IPS DF 4.7 (cell line): Measurements from ENCODE around the gene OSBPL10.

Experiments
- DNase-seq: peaks from one replicate; pipeline ENCODE4 v3.0.0-alpha.2; 2013; ENCODE audit warnings: low spot score; ENCODE audit errors: extremely low read depth

OSBPL10 gene

GRCh38 chr3:31670722-31671121 lies 310.3 kb downstream of the OSBPL10 start:
- DNase-seq, result no peak

DNA sequence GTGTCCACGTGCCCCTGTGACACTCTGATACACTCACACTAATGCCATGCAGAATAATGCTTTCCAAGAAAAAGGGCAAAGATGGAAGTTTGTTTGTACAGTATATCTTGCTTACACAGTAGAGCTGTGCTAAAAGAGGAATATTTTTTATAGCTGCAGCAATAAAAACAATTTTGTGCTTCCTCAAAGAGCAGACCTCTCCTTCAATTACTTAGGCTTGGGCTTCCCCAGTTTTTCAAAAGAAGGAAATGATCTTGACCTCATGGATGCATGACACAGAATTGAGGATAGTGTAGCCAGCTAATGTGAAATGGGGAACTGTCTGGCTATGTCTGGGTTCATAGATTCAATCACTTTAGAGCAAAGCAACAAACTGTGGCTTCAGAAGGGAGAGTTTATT lies 310.9 kb downstream of the OSBPL10 start:
- no peak for DNase-seq

- DNase-seq, result no peak
These were observed 312.8 kb downstream of the OSBPL10 start for GRCh38 chr3:31668242-31668641.

GRCh38 chr3:31667582-31667981 lies 313.5 kb downstream of the OSBPL10 start:
- DNase-seq, result no peak

DNA sequence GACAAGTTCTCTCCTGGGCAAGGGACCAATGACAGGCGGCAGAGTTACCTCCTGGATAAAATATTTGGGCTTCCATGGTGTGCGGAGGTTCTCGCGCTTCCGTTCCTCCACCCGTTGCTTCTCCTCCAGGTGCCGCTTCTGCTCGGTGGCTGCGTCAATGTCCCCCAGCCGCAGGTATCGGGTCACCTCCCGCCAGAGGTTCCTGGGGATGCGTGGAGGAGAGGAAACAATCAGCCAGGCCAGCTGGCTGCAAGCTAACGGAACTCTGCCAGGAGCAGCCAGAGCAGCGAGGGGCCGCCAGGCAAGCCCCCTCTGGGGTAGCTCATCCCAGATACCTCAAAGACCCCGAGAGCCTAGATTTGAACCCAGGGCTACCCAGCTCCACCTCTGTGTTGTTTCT lies 317.0 kb downstream of the OSBPL10 start:
- DNase-seq, result no peak

DNA sequence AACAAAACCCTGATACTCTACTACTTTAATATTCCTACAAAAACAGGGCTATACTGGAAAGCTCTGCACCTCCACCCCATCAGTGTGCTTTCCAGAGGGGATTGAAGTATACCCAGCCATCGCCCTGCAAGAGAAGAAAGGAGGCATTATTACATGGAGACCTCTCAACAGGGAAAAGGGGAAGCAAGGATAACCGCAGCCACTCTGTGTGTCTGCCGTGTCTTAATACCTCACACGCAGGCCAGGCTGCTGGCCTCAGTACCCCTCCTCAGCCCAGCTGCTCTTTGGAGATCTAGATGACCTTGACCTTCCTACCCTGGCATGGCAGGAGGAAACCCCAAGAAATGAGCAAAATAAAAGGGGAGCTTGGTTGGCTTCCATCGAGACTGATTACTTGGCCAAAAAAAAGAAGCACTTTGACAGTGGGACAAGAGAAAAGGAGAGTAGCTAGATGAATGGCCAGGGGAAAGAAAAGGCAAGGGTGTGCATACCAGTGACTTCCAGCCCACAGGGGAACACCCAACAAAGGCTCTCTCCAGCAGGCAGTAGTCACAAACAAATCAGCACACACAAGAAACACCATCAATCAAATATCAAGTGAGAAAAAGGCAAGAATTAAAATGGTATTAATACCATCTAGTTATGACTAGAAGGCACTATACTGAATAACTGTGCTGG lies 318.9 kb downstream of the OSBPL10 start:
- no peak for DNase-seq

GRCh38 chr3:31661286-31661685 lies 319.8 kb downstream of the OSBPL10 start:
- no peak for DNase-seq

DNA sequence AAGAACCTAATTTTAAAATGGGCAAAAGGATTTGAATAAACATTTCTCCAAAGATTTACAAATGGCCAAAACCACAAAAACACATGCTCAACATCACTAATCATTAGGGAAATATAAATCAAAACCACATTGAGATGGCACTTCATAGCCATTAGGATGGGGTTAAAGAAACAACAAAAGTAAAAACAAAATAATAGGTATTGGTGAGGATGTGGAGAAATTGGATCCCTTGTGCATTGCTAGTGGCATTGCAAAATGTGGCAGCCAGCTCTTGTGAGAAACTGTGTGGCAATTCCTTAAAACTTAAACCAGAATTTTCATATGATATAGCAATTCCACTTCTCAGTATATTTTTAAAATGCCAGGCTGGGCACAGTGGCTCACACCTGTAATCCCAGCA lies 321.8 kb downstream of the OSBPL10 start:
- DNase-seq, result no peak

DNA sequence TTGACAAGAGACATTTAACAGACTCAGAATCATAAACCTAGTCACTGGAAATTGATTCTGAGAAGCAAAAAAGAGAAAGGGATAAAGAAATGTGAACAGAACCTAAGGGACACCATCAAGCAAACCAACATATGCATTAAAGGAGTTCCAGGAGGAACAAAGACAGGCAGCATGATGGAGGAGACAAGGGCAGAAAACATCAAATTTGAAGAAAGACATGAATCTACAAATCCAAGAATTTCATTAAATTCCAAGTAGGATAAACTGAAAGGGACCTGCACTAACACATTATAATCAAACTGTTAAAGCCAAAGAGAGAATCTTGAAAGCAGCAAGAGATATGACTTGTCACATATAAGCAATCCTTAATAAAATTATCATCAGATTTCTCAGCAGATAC lies 326.1 kb downstream of the OSBPL10 start:
- DNase-seq, result no peak

GRCh38 chr3:31653464-31653863 lies 327.6 kb downstream of the OSBPL10 start:
- DNase-seq, result no peak

- DNase-seq, result no peak
These were observed 328.8 kb downstream of the OSBPL10 start for GRCh38 chr3:31652296-31652695.

DNA sequence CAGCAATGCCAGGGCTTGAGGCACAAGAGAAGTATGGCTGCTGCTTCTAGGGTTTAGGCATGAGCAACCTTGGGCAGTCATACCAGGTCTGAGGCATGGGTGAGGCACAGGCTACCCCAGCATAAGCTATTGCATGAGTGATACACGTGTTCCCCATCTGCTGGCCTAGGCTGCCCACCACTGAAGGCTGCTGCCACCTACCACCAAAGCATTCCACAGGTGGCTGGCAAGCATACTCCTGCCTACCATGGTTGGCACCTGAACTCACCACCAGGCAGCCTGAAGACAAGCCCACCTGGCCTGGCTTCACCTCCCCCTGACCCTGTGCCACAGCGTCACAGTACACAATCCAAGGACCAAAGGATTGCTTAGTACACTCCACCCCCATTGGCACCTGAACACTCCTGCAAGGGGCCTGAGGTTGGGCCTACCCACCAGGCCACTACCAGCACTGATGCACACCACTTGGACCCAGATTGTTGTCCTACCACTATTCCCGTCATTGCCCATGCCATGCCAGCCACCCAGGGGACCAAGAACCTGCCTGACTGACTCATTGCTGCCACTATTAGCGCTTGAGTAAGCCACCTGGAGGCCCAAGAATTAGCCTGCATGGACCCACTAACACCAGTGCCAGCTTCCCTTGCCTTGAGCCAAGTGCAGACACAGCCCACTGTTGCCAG lies 332.6 kb downstream of the OSBPL10 start:
- no peak for DNase-seq

- DNase-seq, result no peak
These were observed 335.8 kb downstream of the OSBPL10 start for GRCh38 chr3:31645256-31645655.

DNA sequence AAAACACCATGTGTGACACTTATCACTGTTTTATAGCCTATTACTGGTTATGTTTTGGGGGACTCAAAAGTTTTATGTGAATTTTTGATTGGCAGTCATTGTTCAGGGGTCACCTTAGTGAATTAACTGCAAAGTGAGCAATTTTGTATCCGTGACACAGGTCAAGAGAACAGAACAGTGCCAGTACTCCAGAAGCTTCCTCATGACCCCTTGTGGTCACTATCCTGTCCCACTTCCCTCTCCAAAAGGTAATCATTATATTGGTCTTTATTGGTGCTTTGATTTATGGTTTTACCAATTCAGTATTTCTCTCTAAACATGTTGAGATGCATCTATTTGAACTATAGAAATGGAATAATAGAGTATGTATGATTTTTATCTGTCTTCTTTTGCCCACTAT lies 341.2 kb downstream of the OSBPL10 start:
- DNase-seq, result no peak

- DNase-seq, result no peak
These were observed 344.2 kb downstream of the OSBPL10 start for GRCh38 chr3:31636694-31637442.

DNA sequence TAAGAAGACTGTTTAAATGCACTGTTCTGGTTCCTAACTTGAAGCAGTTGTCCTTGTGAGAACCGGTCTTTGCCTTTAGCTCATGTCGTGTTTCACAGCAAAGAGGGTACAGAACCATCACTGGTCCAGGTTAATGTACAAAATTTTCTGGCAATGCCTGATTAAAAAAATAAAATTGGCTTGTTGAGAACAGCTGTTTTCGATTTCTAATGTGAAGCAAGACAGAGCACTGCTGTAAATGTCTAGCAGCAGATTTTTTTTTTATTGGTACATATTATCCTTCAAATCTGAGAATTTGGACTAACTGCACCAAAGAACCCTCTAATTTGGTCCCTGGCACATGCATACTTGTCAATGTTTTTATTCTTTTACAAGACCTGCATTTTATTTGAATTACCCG lies 345.0 kb downstream of the OSBPL10 start:
- DNase-seq, result no peak

DNA sequence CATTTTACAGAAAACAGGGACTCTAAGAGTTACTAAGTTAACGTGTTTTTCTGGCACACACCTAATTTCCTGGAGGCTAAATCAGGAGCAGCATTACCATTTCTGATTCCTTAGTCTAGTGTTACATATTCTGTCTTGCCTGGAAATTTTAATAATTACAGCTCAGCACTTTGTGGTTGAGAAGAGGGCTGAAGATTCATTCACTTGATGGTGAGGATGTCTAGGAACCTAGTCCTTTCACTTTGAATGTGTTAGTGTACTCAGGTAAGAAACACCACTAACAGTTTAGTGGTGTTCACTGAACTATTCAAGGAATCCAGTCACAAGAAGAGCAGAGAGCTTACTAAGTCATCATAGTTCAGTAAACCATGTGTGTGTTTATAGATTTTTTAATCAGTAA lies 345.5 kb downstream of the OSBPL10 start:
- no peak for DNase-seq

- no peak for DNase-seq
These were observed 346.6 kb downstream of the OSBPL10 start for GRCh38 chr3:31634476-31634875.

DNA sequence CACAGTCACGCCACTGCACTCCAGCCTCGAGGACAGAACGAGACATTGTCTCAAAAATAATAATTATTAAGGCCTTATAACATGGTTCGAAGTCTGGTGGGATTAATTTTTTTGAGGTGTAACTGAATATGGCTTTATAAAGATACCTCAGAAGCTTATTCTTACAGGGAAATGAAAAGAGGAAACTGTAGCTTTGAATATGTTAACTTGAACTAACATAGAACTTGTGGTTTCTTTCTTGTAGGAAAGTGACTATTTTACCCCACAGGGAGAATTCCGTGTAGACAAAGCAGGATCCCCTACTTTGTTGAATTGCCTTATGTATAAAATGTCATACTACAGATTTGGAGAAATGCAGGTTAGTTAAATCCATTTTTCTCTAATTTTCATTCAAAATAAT lies 352.0 kb downstream of the OSBPL10 start:
- DNase-seq, result no peak

DNA sequence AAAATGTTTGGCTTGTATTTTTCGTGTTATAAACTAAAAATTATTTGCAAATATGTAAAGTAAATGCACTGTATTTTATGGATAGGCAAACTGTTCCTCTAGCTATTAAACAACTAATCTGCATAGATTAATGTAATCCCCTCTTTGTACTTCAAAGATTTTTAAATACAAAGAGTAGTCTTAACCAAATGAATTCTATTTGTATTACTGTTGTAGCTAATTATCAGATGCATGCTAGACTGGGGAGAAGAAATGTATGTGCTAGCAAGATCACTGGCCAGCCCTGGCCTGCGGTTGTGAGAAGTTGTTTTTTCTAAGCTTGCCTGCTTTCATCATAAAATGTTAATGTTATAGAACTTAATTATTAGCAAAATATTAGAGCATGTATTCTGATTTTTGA lies 355.7 kb downstream of the OSBPL10 start:
- no peak for DNase-seq

- DNase-seq, result no peak
These were observed 356.9 kb downstream of the OSBPL10 start for GRCh38 chr3:31624083-31624709.

GRCh38 chr3:31622636-31623288 lies 358.3 kb downstream of the OSBPL10 start:
- DNase-seq, result no peak
